HL-60 (cell line): Measurements from ENCODE around the gene PPP1R36.

Source experiments
- DNase-seq, 2 experiments: peaks; one replicate each; pipeline ENCODE4 v3.0.0-alpha.2; 2010 to 2020; ENCODE audit warnings: low read depth in 1 of 2, low spot score in 1 of 2
- H3K27ac ChIP-seq: fragments of 250-450 bp; sonication (Bioruptor Pico); replicated peaks from 2 replicates; pipeline ENCODE4 v1.5.1; 2020; ENCODE audit warnings: mild to moderate bottlenecking, moderate library complexity
- H3K27me3 ChIP-seq: fragments of 250-450 bp; sonication (Bioruptor Pico); 2 replicates; pipeline ENCODE4 v1.5.1; 2021; ENCODE audit warnings: mild to moderate bottlenecking, moderate library complexity; ENCODE audit not compliant: insufficient read depth, poor library complexity, severe bottlenecking
- H3K4me3 ChIP-seq: replicated peaks from 2 replicates; pipeline ENCODE4 v1.5.1; 2011; ENCODE audit warnings: mild to moderate bottlenecking, control low read depth, low read length; ENCODE audit not compliant: insufficient read depth
- CTCF ChIP-seq: IDR thresholded peaks from one replicate; pipeline ENCODE4 v1.5.1; 2011; ENCODE audit warnings: low read length, control low read depth, inconsistent platforms; ENCODE audit not compliant: insufficient read depth
- GABPA ChIP-seq: IDR thresholded peaks from 2 replicates; pipeline ENCODE4 v1.6.1; 2012; ENCODE audit warnings: low read depth
- POLR2AphosphoS5 ChIP-seq: IDR thresholded peaks from 2 replicates; pipeline ENCODE4 v1.6.1; 2012; ENCODE audit warnings: low read depth
- REST ChIP-seq: IDR thresholded peaks from 2 replicates; pipeline ENCODE4 v1.6.1; 2012; ENCODE audit warnings: low read depth; ENCODE audit not compliant: insufficient replicate concordance
- SPI1 ChIP-seq: IDR thresholded peaks from 2 replicates; pipeline ENCODE4 v1.6.1; 2012; ENCODE audit warnings: low read depth, mild to moderate bottlenecking, borderline replicate concordance

Gene PPP1R36

GRCh38 chr14:64612971-64613666, 63.4 kb downstream of the PPP1R36 start:
- no peaks in the 10 kb centered on the region for H3K27me3 ChIP-seq
- no peak overlapping the region for H3K4me3 ChIP-seq
- no peak for DNase-seq
- no peak for TF ChIP-seq CTCF
- TF ChIP-seq POLR2AphosphoS5, result no peak
- TF ChIP-seq GABPA, result no peak
- no peak for TF ChIP-seq REST
- no peak for TF ChIP-seq SPI1
- no peak overlapping the region for H3K27ac ChIP-seq

GRCh38 chr14:64614166-64614565, 64.4 kb downstream of the PPP1R36 start:
- DNase-seq, result no peak
- Histone ChIP-seq H3K27ac (no peak overlapping the region), H3K4me3 (no peak overlapping the region), H3K27me3 (no peaks in the 10 kb centered on the region)
- no peak for TF ChIP-seq POLR2AphosphoS5
- no peak for TF ChIP-seq CTCF
- TF ChIP-seq SPI1, result no peak
- no peak for TF ChIP-seq REST
- no peak for TF ChIP-seq GABPA

GRCh38 chr14:64614805-64615391, 65.1 kb downstream of the PPP1R36 start:
- no peak overlapping the region for H3K27ac ChIP-seq

More at GRCh38 chr14:64614805-64615391, 65.1 kb downstream of the PPP1R36 start:
- no peaks in the 10 kb centered on the region for H3K27me3 ChIP-seq
- DNase-seq, result no peak
- no peak overlapping the region for H3K4me3 ChIP-seq
- TF ChIP-seq CTCF, result no peak
- no peak for TF ChIP-seq POLR2AphosphoS5
- TF ChIP-seq REST, result no peak
- no peak for TF ChIP-seq GABPA
- no peak for TF ChIP-seq SPI1
